ENCODE data around the gene CYP4F8.
"Not testable (repeated sequence)": the region's sequence is repeated elsewhere in the genome, so short reads cannot be mapped to it uniquely, and the experiment has no call there.

GRCh38 chr19:15607978-15608925 lies 6.8 kb upstream of the CYP4F8 start:
- not testable (repeated sequence) for TF ChIP-seq POLR2A (IDR thresholded peaks at IDR 0.05; ENCODE audit: low read depth, low read length); POLR2AphosphoS5 (IDR thresholded peaks at IDR 0.05; ENCODE audit: low read depth, low read length); TAF1 (IDR thresholded peaks at IDR 0.05; ENCODE audit: borderline replicate concordance, low read depth, low read length)

Measured in GM12892 (cell line).